ENCODE data around the gene ECD. TPM values are rescaled to one million over a fixed set of nuclear protein-coding genes. Genes with fewer than 3 reads are reported as not detected.
"Not testable (repeated sequence)": the region's sequence is repeated elsewhere in the genome, so short reads cannot be mapped to it uniquely, and the experiment has no call there.

The ECD gene
- total RNA-seq, 1 donor from 2014 or later = 35.6 TPM

- Mint-ChIP-seq H3K4me1 (ENCODE audit: low read depth, unreplicated experiment) (peaks cover 5% of the 10 kb centered on the region), H3K27me3 (ENCODE audit: low read depth, unreplicated experiment) (no peaks in the 10 kb centered on the region), H3K36me3 (ENCODE audit: low read depth, unreplicated experiment) (peaks cover 8% of the 10 kb centered on the region), H3K4me3 (ENCODE audit: unreplicated experiment) (peak within 1 kb of the TSS; percentile 91), H3K27ac (ENCODE audit: unreplicated experiment) (peak within 1 kb of the TSS; percentile 97), H3K9me3 (ENCODE audit: unreplicated experiment) (peaks cover 3% of the 10 kb centered on the region)
- Histone ChIP-seq H2AFZ (ENCODE audit: low read depth, low read length) (peak within 1 kb of the TSS; percentile 63), H3K4me2 (ENCODE audit: low read length) (peak within 1 kb of the TSS; percentile 91), H3K4me1 (ENCODE audit: insufficient read depth, low read length) (peaks cover 7% of the 10 kb centered on the region), H3K27me3 (ENCODE audit: insufficient read depth, low read length) (no peaks in the 10 kb centered on the region), H3K36me3 (ENCODE audit: insufficient read depth, low read length) (no peaks in the 10 kb centered on the region), H3K9ac (ENCODE audit: low read length) (peak within 1 kb of the TSS; percentile 87), H4K20me1 (ENCODE audit: insufficient read depth, low read length) (no peaks in the 10 kb centered on the region), H3K79me2 (ENCODE audit: insufficient read depth, low read length) (no peaks in the 10 kb centered on the region), H3K27ac (ENCODE audit: low read depth, low read length) (peak within 1 kb of the TSS; percentile 91), H3K9me3 (ENCODE audit: insufficient read depth, low read depth, low read length) (no peaks in the 10 kb centered on the region), H3K4me3 (ENCODE audit: insufficient read depth, low read depth, low read length) (peak within 1 kb of the TSS; percentile 79)
- peak; percentile 86 for FAIRE-seq
- peak; percentile 66 for DNase-seq (ENCODE audit: low read depth)
- no peak for TF ChIP-seq CTCF (IDR thresholded peaks at IDR 0.05; ENCODE audit: insufficient read depth, low read depth, low read length)
- no peak for TF ChIP-seq EZH2 (IDR thresholded peaks at IDR 0.05; ENCODE audit: insufficient read depth, low read length)
These were observed 57.4 kb downstream of the ECD start, which contains the start of gene NUDT13 for GRCh38 chr10:73110345-73110849. Gene NUDT13 (plus strand): TSS chr10:73110455. CDS start chr10:73114366, 3,911 bp downstream.

GRCh38 chr10:73109248-73109652 lies 58.6 kb downstream of the ECD start:
- not testable (repeated sequence) for H3K4me1 Mint-ChIP-seq (ENCODE audit: low read depth, unreplicated experiment); H3K4me1 ChIP-seq (ENCODE audit: insufficient read depth, low read length); H3K27me3 Mint-ChIP-seq (ENCODE audit: low read depth, unreplicated experiment)

GRCh38 chr10:73106301-73106700 lies 61.5 kb downstream of the ECD start:
- Mint-ChIP-seq H3K36me3 (ENCODE audit: low read depth, unreplicated experiment) (peaks cover 6% of the 10 kb centered on the region), H3K4me1 (ENCODE audit: low read depth, unreplicated experiment) (peaks cover 2% of the 10 kb centered on the region), H3K4me3 (ENCODE audit: unreplicated experiment) (no peak overlapping the region), H3K27ac (ENCODE audit: unreplicated experiment) (no peak overlapping the region), H3K9me3 (ENCODE audit: unreplicated experiment) (peaks cover 3% of the 10 kb centered on the region), H3K27me3 (ENCODE audit: low read depth, unreplicated experiment) (no peaks in the 10 kb centered on the region)
- H3K9ac ChIP-seq (ENCODE audit: low read length) = no peak overlapping the region
- H2AFZ ChIP-seq (ENCODE audit: low read depth, low read length) = no peak overlapping the region
- H3K4me2 ChIP-seq (ENCODE audit: low read length) = no peak overlapping the region
- TF ChIP-seq EZH2 (IDR thresholded peaks at IDR 0.05; ENCODE audit: insufficient read depth, low read length) (no peak), CTCF (IDR thresholded peaks at IDR 0.05; ENCODE audit: insufficient read depth, low read depth, low read length) (no peak)
- H3K27ac ChIP-seq (ENCODE audit: low read depth, low read length) = no peak overlapping the region
- no peaks in the 10 kb centered on the region for H3K9me3 ChIP-seq (ENCODE audit: insufficient read depth, low read depth, low read length)
- no peaks in the 10 kb centered on the region for H3K36me3 ChIP-seq (ENCODE audit: insufficient read depth, low read length)
- no peaks in the 10 kb centered on the region for H3K79me2 ChIP-seq (ENCODE audit: insufficient read depth, low read length)
- FAIRE-seq = no peak
- peaks cover 2% of the 10 kb centered on the region for H3K4me1 ChIP-seq (ENCODE audit: insufficient read depth, low read length)
- no peak for DNase-seq (ENCODE audit: low read depth)
- no peak overlapping the region for H3K4me3 ChIP-seq (ENCODE audit: insufficient read depth, low read depth, low read length)
- H4K20me1 ChIP-seq (ENCODE audit: insufficient read depth, low read length) = no peaks in the 10 kb centered on the region
- no peaks in the 10 kb centered on the region for H3K27me3 ChIP-seq (ENCODE audit: insufficient read depth, low read length)

More at GRCh38 chr10:73109248-73109652, 58.6 kb downstream of the ECD start:
- H3K4me3 ChIP-seq (ENCODE audit: insufficient read depth, low read depth, low read length); H3K9me3 ChIP-seq (ENCODE audit: insufficient read depth, low read depth, low read length); H3K27ac Mint-ChIP-seq (ENCODE audit: unreplicated experiment); H3K27me3 ChIP-seq (ENCODE audit: insufficient read depth, low read length); DNase-seq (ENCODE audit: low read depth); H2AFZ ChIP-seq (ENCODE audit: low read depth, low read length); H3K9me3 Mint-ChIP-seq (ENCODE audit: unreplicated experiment); FAIRE-seq; H3K79me2 ChIP-seq (ENCODE audit: insufficient read depth, low read length); H3K9ac ChIP-seq (ENCODE audit: low read length); H4K20me1 ChIP-seq (ENCODE audit: insufficient read depth, low read length); H3K4me2 ChIP-seq (ENCODE audit: low read length); H3K36me3 ChIP-seq (ENCODE audit: insufficient read depth, low read length); H3K36me3 Mint-ChIP-seq (ENCODE audit: low read depth, unreplicated experiment); H3K4me3 Mint-ChIP-seq (ENCODE audit: unreplicated experiment); H3K27ac ChIP-seq (ENCODE audit: low read depth, low read length): not testable (repeated sequence)

All from astrocyte (in vitro differentiated cells and primary cell).